Loucy (cell line): Measurements from ENCODE around the gene ITGB1.

ENCODE experiments used
- H2AFZ ChIP-seq: fragments of 200-600 bp; sonication (generic); 2 replicates; pipeline ENCODE4 v1.6.0; 2016; ENCODE audit warnings: antibody characterized with exemption, mild to moderate bottlenecking, low read length, moderate library complexity
- H3F3A ChIP-seq: fragments of 200-600 bp; 2 replicates; pipeline ENCODE4 v1.6.0; 2016; ENCODE audit warnings: antibody characterized with exemption, low read depth, mild to moderate bottlenecking
- H3K27me3 ChIP-seq: fragments of 200-600 bp; sonication (generic); 2 replicates; pipeline ENCODE4 v1.6.1; 2014; ENCODE audit warnings: low read length, mild to moderate bottlenecking; ENCODE audit not compliant: insufficient read depth, poor library complexity, severe bottlenecking
- H3K36me3 ChIP-seq: fragments of 200-600 bp; sonication (generic); 2 replicates; pipeline ENCODE4 v1.6.1; 2016; ENCODE audit warnings: low read length; ENCODE audit not compliant: insufficient read depth
- H3K4me1 ChIP-seq: fragments of 200-600 bp; sonication (generic); 2 replicates; pipeline ENCODE4 v1.5.1; 2014; ENCODE audit warnings: low read length, mild to moderate bottlenecking; ENCODE audit not compliant: insufficient read depth, poor library complexity, severe bottlenecking
- H3K4me2 ChIP-seq: fragments of 200-600 bp; sonication (generic); 2 replicates; pipeline ENCODE4 v1.6.0; 2014; ENCODE audit warnings: antibody characterized with exemption, low read length, low read depth, mild to moderate bottlenecking; ENCODE audit not compliant: poor library complexity, severe bottlenecking
- H3K4me3 ChIP-seq: fragments of 200-600 bp; sonication (generic); 2 replicates; pipeline ENCODE4 v1.5.1; 2014; ENCODE audit warnings: low read length, mild to moderate bottlenecking, mixed read lengths; ENCODE audit not compliant: poor library complexity, severe bottlenecking
- H3K79me2 ChIP-seq: fragments of 200-600 bp; sonication (generic); 2 replicates; pipeline ENCODE4 v1.6.1; 2014; ENCODE audit warnings: low read length; ENCODE audit not compliant: insufficient read depth
- H3K9ac ChIP-seq: fragments of 200-600 bp; sonication (generic); 2 replicates; pipeline ENCODE4 v1.6.0; 2014; ENCODE audit warnings: mild to moderate bottlenecking, low read depth, low read length, moderate library complexity; ENCODE audit not compliant: poor library complexity, severe bottlenecking
- H3K9me2 ChIP-seq: fragments of 200-600 bp; sonication (generic); replicated peaks from 2 replicates; pipeline ENCODE4 v1.6.1; 2016; ENCODE audit warnings: low read depth, low read length, mixed read lengths
- H3K9me3 ChIP-seq: fragments of 200-600 bp; sonication (generic); 2 replicates; pipeline ENCODE4 v1.6.1; 2014; ENCODE audit warnings: mild to moderate bottlenecking, antibody characterized with exemption, low read length, low read depth; ENCODE audit not compliant: insufficient read depth
- H4K20me1 ChIP-seq: fragments of 200-600 bp; sonication (generic); 2 replicates; pipeline ENCODE4 v1.6.0; 2014; ENCODE audit warnings: antibody characterized with exemption, low read length, mild to moderate bottlenecking; ENCODE audit not compliant: insufficient read depth, poor library complexity, severe bottlenecking
- CTCF ChIP-seq: fragments of 200-600 bp; sonication (generic); conservative IDR thresholded peaks from 2 replicates; pipeline ENCODE4 v1.5.1; 2014; ENCODE audit warnings: mild to moderate bottlenecking, antibody characterized with exemption, low read length
- EZH2phosphoT487 ChIP-seq: fragments of 200-600 bp; IDR thresholded peaks from 2 replicates; pipeline ENCODE4 v1.6.1; 2018; ENCODE audit warnings: antibody characterized with exemption, mild to moderate bottlenecking, moderate library complexity, borderline replicate concordance

ITGB1 gene

GRCh38 chr10:32893916-32894664, 63.9 kb downstream of the ITGB1 start:
- Histone ChIP-seq H3F3A (no peaks in the 10 kb centered on the region), H3K27me3 (no peaks in the 10 kb centered on the region)
- no peak for TF ChIP-seq CTCF
- TF ChIP-seq EZH2phosphoT487: no peak

DNA sequence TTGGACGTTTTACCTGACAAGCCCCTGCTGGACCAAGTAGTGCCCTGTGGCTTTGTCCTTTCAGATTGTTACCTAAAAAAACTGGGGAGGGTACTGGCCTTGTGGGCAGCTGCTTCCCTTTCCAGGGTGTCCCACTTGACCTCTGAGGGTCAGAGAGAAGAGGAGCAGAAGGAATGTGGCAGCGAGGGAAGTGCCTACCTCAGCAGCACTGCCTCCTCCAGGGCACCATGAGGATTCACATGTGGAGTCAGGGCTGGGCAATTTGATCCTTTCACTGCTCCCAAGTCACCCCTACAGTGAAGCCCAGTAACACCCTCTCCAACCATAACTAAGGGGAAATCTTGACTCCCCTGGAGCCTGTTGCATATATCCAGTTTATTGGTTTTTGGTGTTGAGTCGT, 64.6 kb downstream of the ITGB1 start:
- Histone ChIP-seq H3K4me2 (no peak overlapping the region), H3K79me2 (no peaks in the 10 kb centered on the region), H4K20me1 (no peaks in the 10 kb centered on the region), H3K36me3 (peaks cover 21% of the 10 kb centered on the region; the same call in 1 of the 2 replicates), H3K9ac (no peak overlapping the region), H3K27me3 (no peaks in the 10 kb centered on the region), H3K9me3 (no peaks in the 10 kb centered on the region), H3K9me2 (no peaks in the 10 kb centered on the region), H2AFZ (no peak overlapping the region), H3F3A (no peaks in the 10 kb centered on the region), H3K4me1 (peaks cover 7% of the 10 kb centered on the region), H3K4me3 (no peak overlapping the region)
- peak; percentile 24; the same call in 1 of the 2 replicates for TF ChIP-seq CTCF
- no peak for TF ChIP-seq EZH2phosphoT487

More at GRCh38 chr10:32893916-32894664, 63.9 kb downstream of the ITGB1 start:
- H3K4me1 ChIP-seq: peaks cover 7% of the 10 kb centered on the region
- H4K20me1 ChIP-seq: no peaks in the 10 kb centered on the region
- no peaks in the 10 kb centered on the region for H3K9me2 ChIP-seq
- no peaks in the 10 kb centered on the region for H3K9me3 ChIP-seq
- H3K9ac ChIP-seq: no peak overlapping the region
- no peaks in the 10 kb centered on the region for H3K79me2 ChIP-seq
- H2AFZ ChIP-seq: no peak overlapping the region
- no peak overlapping the region for H3K4me3 ChIP-seq
- H3K36me3 ChIP-seq: peaks cover 28% of the 10 kb centered on the region; the same call in 1 of the 2 replicates
- no peak overlapping the region for H3K4me2 ChIP-seq

DNA sequence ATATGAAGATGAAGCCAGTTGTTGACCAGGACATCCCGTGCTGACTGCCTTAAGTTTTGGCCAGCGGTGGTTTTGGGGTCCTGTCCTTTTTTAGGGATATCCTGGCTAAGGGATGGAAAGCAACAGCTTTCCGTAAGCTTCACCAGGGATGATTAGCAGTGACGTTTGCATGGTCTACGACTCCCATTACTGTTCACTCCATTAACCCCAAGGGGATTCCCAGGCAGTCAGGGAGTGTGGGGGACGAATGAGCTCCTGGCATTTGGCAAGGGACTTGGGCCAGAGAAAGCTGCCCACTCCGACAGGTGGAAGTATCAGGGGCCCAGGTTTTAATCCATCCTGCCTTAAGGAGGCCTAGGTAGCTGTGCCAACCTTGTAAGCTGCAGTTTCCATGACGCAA, 66.8 kb downstream of the ITGB1 start:
- H4K20me1 ChIP-seq: no peaks in the 10 kb centered on the region
- H3K9me3 ChIP-seq: no peaks in the 10 kb centered on the region
- H3K27me3 ChIP-seq: no peaks in the 10 kb centered on the region
- TF ChIP-seq CTCF (no peak), EZH2phosphoT487 (no peak)
- peaks cover 7% of the 10 kb centered on the region for H3K4me1 ChIP-seq
- H2AFZ ChIP-seq: no peak overlapping the region
- no peaks in the 10 kb centered on the region for H3F3A ChIP-seq
- peaks cover under 1% of the 10 kb centered on the region; the same call in 1 of the 2 replicates for H3K36me3 ChIP-seq
- H3K9me2 ChIP-seq: no peaks in the 10 kb centered on the region
- no peaks in the 10 kb centered on the region for H3K79me2 ChIP-seq
- H3K4me2 ChIP-seq: no peak overlapping the region
- H3K4me3 ChIP-seq: no peak overlapping the region
- H3K9ac ChIP-seq: no peak overlapping the region
